Stimulated activated CD4-positive, alpha-beta T cell treated with anti-CD3 and anti-CD28 coated beads, Interleukin-12 subunit alpha, Interleukin-12 subunit beta, amount 100 ng/mL, for 4 hours (primary cell): ENCODE results near the gene PHB1.
"Not testable (repeated sequence)": the region's sequence is repeated elsewhere in the genome, so short reads cannot be mapped to it uniquely, and the experiment has no call there.

ENCODE experiments used
- DNase-seq: peaks from one replicate; pipeline ENCODE4 v3.0.0-alpha.2; 2020

Gene PHB1

DNA sequence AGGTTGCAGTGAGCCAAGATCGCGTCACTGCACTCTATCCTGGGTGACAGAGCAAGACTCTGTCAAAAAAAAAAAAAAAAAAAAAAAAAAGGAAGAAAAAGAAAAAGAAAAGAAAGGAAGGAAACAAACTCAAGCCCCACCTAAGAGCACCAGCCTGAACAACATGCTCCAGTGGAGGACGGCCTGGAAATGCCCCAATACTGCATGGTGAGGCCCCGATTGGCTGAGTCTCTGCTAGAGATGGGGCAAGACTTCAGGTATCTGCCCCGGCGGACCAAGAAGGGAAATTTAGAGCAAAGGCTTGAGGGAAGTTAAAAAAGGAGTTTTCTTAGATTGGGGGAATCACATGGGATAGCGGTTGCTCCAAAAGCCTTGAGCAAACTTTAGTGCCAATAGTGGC lies 42.3 kb downstream of the PHB1 start:
- DNase-seq = no peak

DNA sequence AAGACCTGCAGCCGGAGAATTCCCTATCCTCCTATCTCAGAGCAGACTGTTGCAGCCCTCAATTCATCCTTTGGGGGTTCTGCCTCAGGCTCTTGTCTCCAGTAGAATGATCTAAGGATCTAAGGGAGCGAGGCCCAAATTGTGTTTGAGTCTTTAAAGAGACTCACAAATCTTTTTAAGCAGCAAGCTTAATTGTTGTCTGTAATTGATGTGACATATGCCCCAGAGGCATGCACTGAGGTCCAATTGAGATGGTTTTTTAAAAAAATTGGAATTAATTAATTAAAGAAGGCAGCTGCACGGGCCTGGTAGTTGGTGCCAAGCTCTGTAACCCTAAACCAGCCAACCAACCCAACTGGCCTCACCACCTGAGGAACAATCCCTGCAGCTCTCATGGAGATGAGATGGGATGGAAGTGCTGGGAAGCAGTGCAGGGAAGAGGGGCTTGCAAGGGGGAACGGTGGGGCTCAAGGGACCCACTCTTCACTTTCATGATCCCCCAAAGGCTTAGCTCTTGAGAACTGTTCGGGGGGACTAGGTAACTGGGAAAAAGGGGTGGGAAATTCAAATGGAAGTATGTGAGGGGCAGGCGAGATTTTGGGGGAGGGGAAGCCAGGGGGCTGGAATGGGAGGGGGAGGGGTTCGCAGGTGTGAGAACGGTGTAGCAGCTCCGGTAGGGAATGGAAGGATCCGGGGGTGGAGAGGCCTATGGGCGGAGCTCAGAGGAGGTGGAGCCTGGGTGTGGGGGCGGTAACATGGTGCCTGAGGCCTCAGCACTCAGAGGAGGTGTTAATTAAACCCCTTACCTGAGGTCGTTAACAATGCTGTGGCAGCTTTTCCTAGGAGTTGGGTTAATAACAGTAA lies 43.5 kb downstream of the PHB1 start:
- no peak for DNase-seq

DNA sequence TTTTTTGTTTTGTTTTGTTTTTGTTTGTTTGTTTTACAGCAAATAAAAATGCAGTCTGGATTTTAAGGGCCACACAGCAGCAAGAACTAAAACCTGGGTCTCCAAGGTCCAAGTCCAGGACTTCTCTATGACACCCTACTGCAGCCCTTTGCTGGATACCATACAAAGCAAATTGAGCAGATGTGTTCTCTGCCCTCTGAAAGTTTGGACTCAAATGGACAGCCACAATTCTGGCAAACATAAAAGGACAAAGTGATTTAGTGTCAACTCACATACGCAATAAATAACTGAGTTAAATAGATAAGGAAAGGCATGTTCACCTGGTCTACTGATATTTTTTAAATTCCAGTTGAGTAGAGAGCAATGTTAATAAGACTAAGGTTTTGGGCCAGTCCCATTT lies 44.9 kb downstream of the PHB1 start:
- DNase-seq = no peak

DNA sequence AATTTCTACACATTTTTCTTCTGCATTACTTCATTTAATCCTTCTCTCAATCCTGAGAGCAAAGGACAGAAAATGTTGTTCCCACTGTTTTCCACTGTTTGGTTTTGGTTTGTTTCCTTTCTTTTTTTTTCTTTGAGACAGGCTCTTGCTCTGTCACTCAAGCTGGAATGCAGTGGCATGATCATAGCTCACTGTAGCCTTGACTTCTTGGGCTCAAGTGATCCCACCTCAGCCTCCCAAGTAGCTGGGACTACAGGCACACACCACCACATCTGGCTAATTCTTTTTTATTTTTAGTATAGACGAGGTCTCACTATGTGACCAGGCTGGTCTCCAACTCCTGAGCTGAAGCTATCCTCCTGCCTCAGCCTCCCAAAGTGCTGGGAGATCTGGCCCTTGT lies 45.6 kb downstream of the PHB1 start:
- DNase-seq = no peak

DNA sequence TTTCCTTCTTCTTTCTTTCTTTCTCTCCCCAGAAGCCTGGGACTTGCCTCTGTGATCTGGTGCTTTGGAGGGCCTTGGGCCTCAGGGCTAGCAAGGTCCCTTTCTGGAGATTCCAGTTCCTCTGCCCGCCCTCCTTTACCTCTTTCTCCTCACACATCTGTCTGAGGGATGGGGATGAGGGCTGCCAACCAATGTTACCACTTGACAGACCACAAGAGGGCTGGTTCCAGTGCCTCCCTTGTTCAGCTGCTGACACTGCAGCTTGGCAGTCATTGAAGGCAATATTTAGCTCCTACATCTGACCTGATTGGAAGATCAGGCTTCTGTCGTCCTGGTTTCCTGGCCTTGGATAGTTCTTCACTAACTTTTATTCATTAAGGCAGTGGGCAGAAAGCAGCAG lies 49.0 kb downstream of the PHB1 start:
- DNase-seq = no peak

DNA sequence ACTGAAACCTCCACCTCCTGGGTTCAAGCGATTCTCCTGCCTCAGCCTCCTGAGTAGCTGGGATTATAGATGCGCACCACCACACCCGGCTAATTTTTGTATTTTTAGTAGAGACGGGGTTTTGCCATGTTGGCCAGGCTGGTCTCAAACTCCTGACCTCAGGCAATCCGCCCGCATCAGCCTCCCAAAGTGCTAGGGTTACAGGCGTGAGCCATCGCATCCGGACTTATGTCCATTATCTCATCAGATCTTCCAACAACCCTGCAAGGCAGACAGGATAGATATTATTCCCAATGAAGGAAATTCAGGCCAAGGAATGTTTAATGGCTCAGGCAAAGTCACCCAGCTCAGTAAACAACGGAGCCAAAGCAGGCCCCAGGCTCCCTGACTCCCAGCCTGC lies 49.6 kb downstream of the PHB1 start:
- DNase-seq = not testable (repeated sequence)

DNA sequence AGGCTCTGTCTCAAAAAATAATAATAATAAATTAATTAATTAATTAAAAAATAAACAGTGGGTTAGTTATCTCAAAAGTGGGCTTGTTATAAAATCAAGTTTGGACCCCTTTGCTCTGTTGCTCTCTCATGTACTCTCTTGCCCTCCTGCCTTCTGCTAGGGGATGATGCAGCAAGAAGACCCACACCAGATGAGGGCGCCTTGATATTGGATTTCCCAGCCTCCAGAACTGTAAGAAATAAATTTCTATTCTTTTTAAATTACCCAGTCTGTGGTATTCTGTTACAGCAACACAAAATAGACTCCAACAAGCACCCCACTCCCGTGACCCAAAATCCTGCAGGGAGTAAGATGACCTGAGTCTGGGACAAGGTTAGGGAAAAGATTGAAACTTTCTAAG lies 50.6 kb downstream of the PHB1 start:
- no peak for DNase-seq

DNA sequence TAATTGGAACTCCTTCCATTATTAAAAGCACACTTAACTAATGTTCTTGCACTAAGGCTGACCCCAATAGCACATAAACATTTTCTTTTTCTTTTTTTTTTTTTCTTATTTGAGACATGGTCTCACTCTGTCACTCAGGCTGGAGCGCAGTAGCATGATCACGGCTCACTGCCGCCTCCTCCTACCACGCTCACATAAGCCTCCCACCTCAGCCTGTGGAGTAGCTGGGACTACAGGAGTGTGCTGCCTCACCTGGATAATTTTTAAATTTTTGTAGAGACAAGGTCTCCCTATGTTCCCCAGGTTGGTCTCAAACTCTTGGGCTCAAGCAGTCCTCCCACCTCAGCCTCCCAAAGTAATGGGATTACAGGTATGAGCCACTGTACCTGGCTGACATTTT lies 51.4 kb downstream of the PHB1 start:
- no peak for DNase-seq

DNA sequence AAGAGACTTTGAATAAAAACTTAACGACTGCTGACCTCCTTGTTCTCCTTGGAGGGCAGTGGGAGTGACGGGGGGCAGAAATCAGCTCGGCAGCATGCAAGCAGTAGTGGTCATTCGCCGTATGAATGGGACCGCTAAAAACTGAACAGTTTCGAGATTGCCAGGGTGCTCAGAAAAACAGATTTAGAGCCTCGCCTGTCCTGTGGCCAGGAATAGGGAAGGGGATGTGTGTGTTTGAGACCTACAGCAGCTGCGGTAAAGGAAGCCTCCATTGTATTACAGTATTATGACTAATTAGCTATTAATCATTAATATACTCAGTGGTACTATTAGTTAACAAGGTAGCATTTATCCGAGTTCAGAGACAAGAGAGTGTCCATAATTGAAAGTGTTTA lies 52.0 kb downstream of the PHB1 start:
- DNase-seq = no peak

DNA sequence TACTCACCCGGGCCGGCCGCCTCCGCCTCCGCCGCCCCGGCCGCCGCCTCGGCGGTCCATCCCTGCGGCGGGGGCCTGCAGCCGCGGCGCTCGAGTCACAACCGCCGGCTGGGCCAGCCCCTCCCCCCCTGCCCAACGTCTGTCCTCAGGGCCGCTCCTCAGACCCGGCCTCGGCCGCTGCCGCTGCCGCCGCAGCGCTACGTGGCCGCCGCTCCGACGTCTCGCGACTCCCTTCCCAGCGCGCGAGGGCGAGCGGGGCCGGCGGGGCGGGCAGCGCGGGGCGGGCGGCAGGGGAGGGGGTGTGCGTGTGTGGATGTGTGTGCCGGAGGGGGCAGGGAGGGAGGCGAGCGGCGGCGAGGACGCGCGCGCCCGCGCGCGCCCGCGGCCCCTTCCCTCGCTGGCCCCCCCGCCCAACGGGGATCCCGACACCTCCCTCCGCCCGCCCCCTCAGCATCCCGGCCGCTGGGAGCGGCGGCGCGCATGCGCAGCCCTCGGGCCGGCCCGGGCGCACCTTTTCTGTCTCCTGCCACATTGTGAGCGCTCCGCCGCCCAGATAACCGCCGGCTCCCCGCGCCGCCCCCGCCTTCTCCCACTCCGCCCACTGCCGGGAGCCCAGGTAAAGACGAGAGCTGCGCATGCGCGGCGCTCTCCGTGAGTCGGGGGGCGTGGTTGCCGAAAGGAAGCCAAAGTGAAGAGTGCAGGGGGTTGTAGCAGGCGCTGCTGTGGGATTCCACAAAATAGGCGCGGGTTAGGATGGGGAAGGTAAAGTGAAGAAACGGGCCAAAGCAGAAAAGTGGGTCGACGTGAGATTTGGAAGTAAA lies 52.6 kb downstream of the PHB1 start, which contains the start of gene ZNF652:
ZNF652 (minus strand) TSS at position 349 of the 821 bp plus-strand sequence. CDS start 44,525 bp downstream, outside the sequence.
- peak; percentile 82 for DNase-seq

DNA sequence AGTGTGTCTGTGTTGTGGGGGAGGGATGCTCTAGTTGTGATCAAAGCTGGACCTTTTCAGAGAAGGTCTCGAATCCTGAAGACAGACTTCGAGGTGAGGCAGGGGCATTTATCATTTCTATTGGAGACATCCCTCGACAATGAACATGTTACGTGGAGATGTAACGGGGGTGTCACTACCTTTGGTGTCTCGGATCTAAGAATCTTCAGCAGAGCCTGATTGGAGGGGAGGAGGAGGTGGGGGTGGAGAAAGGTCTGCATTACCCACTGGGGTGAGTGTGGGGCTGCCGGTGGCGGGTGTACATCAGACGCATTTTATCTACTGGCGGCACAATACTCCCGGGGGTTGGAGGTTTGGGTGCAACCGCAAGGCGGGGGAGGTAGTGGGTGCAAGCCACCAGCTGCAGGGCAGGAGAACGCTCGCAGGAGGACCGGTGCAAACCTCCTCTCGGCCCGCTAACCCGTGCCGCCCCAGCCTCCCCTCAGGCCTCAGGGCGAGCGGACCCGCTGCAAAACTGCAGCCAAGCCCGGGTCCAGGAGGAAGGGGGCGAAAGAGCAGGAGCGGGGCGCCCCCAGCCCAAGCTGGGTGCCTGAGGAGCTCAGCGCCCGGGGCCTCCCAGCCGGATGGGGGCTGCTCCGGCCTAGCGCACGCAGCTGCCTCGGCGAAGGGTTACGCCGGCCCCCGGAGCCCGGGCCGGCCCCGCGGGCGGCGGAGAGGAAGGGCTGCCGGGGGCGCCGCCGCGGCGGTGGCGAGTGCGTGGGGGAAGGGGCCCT lies 53.4 kb downstream of the PHB1 start:
- DNase-seq = peak; percentile 45

DNA sequence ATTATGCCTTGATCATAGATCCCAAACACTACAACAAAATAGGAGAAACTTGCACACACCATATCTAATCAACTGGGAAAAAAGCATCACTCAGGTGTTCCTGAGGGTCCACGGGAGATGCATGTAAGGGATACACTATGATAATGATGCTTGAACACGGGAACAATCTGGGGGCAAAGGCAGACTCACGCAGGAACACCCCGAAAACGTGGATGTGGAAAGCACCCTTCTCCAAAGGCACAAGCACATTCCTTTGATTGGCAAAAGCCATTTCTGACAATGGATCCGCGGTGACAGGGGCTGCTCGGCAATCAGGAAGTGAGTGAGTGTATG lies 53.9 kb downstream of the PHB1 start:
- DNase-seq = peak; percentile 23

DNA sequence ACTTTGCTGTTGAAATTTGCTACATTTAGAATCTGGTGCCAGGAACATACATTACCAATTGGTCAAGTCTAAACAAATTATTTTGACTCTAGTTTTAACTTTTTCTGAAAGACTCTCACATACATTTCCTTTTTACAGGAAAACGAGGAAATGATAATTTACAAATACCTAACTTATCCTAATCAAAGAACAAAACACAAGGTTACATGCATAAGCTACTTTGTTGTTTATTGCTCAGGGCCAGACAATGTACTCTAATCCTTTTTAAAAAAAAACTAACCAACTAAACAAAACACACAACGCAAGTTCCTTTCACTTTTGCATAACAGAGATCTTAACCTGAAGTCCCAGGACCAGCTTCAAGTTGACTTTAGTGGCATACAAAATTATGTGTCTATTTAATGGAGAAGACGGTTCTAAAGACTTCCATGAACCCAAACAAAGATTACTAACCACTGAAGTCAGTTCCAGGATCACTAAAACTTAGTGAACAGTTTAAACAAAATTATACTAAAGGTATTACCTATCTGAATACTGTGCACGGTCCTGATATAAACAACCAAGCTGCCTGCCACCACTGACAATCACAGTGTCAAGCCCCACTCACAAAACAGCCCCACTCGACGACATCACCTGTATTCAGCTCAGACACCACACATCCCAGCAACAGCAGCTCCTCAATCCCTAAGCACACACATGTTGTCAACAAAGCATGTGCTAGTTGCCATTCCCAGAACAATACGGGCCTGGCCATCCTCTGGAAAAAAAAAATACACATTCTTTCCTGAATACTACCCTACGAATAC lies 54.5 kb downstream of the PHB1 start:
- no peak for DNase-seq

DNA sequence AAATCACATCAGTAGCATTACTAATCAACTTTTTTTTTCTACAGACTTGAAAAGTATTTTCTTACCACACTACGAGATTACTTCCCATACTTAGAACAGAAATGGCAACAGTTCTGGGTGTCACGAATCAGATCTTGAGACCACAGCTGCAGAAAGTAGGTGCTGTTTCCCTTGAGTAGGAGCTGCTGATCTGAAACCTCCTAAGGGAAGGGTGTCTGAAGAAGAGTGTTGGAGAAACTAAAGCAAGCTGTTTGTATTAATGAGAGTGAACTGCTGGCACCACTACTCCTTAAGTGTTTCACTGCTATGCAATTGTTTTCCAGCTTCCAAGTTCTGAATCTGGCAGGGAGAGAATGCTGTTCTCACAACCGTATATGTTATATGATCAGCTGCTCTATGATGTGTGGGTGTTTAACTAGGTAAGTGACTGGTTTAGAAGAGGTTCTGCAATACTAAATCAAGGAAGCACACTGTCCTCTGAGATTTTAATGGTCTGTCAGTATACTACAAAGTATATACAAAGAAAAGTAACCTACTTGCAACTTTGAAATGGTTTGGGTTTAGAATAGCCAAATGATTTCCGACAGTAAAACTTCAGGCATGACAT lies 55.9 kb downstream of the PHB1 start:
- DNase-seq = no peak

DNA sequence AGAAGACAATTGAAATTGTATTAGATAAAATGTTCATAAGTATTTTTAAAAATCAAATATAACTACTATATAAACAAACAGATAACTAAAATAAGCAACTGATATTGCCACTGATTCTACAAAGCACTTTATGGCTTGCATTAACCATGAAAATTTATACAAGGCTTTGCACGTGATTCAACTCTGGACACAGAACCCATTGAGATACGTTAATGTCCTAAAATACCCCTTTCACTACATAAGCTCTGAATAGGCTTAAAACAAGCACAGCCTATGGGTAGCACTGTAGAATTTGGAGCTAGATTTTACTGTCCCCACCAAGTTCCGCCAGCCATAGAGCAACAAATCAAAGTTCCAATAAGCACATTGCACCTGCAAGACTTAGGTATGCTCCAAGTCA lies 57.2 kb downstream of the PHB1 start:
- DNase-seq = no peak

DNA sequence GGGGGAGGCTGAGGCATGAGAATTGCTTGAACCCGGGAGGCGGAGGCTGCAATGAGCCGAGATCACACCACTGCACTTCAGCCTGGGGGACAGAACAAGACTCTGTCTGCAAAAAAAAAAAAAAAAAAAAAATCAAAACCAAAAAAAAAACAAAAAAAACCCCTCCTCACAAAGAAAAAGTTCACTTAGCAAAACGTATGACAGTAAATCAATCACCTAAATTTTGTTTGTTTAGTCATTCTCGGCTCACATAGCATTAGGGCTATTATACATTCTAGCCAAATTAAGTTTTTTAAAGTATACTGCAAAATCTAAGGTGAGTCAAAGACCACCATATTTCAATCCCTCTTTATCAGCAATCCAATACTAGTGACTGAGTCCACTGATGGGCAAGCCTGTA lies 58.4 kb downstream of the PHB1 start:
- no peak for DNase-seq
